ENCODE measurements around the gene RIN2. TPM values are rescaled to one million over a fixed set of nuclear protein-coding genes. Genes with fewer than 3 reads are reported as not detected.

Gene RIN2
- total and polyA plus RNA-seq, 9 of the 15 experiments (the other 6 are each of a cell fraction or from before 2014, with no cell fraction given): 0.09 TPM; not detected in 8

DNA sequence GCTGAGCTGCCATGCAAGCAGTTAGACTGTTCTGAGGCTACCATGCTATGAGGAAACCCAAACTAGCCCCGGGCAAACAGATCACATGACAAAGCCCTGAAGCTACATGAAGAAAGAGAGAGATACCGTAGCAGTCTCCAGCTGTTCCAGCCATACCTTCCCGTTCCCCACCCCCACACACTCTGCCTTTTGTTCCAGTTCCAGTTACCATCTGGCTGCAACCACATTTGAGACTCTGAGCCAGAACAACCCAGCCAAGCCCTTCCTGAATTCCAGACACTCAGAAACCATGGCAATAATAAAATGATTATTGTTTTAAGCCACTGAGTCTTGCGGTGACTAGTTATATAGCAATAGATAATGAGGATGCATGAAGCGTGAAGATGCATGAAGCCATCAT lies 28.3 kb downstream of the RIN2 start:
- H3K27ac ChIP-seq (ENCODE audit: extremely low read depth, low read depth, low read length): no peak overlapping the region
- no peaks in the 10 kb centered on the region for H3K4me1 ChIP-seq (replicated peaks in 1 of 2; ENCODE audit: control insufficient read depth in 2 of 2, insufficient read depth in 2 of 2, low read length in 2 of 2)
- no peak for ATAC-seq
- no peak for DNase-seq (ENCODE audit: extremely low read depth in 1 of 4, low spot score in 3 of 4)
- no peaks in the 10 kb centered on the region for H3K36me3 ChIP-seq (ENCODE audit: control insufficient read depth, insufficient read depth, low read length)
- BruUV-seq (replicated peaks): no TSS peak
- TF ChIP-seq, protein P1, sequence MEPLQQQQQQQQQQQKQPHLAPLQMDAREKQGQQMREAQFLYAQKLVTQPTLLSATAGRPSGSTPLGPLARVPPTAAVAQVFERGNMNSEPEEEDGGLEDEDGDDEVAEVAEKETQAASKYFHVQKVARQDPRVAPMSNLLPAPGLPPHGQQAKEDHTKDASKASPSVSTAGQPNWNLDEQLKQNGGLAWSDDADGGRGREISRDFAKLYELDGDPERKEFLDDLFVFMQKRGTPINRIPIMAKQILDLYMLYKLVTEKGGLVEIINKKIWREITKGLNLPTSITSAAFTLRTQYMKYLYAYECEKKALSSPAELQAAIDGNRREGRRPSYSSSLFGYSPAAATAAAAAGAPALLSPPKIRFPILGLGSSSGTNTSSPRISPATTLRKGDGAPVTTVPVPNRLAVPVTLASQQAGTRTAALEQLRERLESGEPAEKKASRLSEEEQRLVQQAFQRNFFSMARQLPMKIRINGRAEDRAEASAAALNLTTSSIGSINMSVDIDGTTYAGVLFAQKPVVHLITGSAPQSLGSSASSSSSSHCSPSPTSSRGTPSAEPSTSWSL (CRISPR knock-in tag; IDR thresholded peaks at IDR 0.05; ENCODE audit: borderline replicate concordance): no peak
- no peak for TF ChIP-seq JUNB (CRISPR knock-in tag; conservative IDR thresholded peaks at IDR 0.05)
- no peak for TF ChIP-seq TOE1 (IDR thresholded peaks at IDR 0.05; ENCODE audit: borderline replicate concordance)
- TF ChIP-seq TOE1 (CRISPR knock-in tag; IDR thresholded peaks at IDR 0.05; ENCODE audit: borderline replicate concordance, low read depth): no peak
- no peak for TF ChIP-seq FOXP1 (CRISPR knock-in tag; IDR thresholded peaks at IDR 0.05)
- TF ChIP-seq SP2 (IDR thresholded peaks at IDR 0.05; ENCODE audit: extremely low read depth, low read depth, low read length, poor library complexity, severe bottlenecking): no peak
- TF ChIP-seq PHB (CRISPR knock-in tag; IDR thresholded peaks at IDR 0.05): no peak
- no peak for TF ChIP-seq BRF1 (IDR thresholded peaks at IDR 0.05; ENCODE audit: borderline replicate concordance, extremely low read depth, insufficient read length)
- TF ChIP-seq GABPB2 (CRISPR knock-in tag; conservative IDR thresholded peaks at IDR 0.05): no peak
- no peak for TF ChIP-seq PHB2 (IDR thresholded peaks at IDR 0.05; ENCODE audit: low read depth)
- WGBS (ENCODE audit: insufficient coverage, low coverage, missing lambda C conversion rate): 11% methylated on average over 5 of the region's 5 CpGs
- intact Hi-C loops (cut with micrococcal nuclease): loop anchor here (10.0 kb wide), 1 partner anchor 92 kb away; no protein-coding TSS in a partner anchor
- in situ Hi-C loops (cut with MboI): no loop called here
- no peaks in the 10 kb centered on the region for H3K9me3 ChIP-seq (replicated peaks; ENCODE audit: control insufficient read depth, insufficient read depth, low read depth, low read length)
- no peak overlapping the region for H2AFZ ChIP-seq (ENCODE audit: low read depth, low read length)
- no peak overlapping the region for H3K9ac ChIP-seq (ENCODE audit: insufficient read depth in 1 of 2, low read depth in 2 of 2, low read length in 2 of 2)
- no peaks in the 10 kb centered on the region; a peak in 1 of 5 replicates for H3K27me3 ChIP-seq (ENCODE audit: control insufficient read depth in 2 of 2, insufficient read depth in 2 of 2, low read length in 2 of 2)
- ChIA-PET POLR2A (no interaction called here), CTCF (ENCODE audit: low intra/inter-chr PET ratio) (no interaction called here)
- H3K4me3 ChIP-seq: no peak overlapping the region
- H4K20me1 ChIP-seq (replicated peaks; ENCODE audit: control insufficient read depth, insufficient read depth, low read length): no peaks in the 10 kb centered on the region
- H3K9me1 ChIP-seq (ENCODE audit: control insufficient read depth, insufficient read depth, low read length): no peaks in the 10 kb centered on the region
- H3K4me2 ChIP-seq (ENCODE audit: insufficient read depth, low read length): no peak overlapping the region
- FAIRE-seq: no peak
- no peaks in the 10 kb centered on the region for H3K79me2 ChIP-seq (ENCODE audit: control insufficient read depth, insufficient read depth, low read length)
